ENCODE measurements around the gene RIC1.
"Not testable (repeated sequence)": the region's sequence is repeated elsewhere in the genome, so short reads cannot be mapped to it uniquely, and the experiment has no call there.

Gene RIC1, protein sequence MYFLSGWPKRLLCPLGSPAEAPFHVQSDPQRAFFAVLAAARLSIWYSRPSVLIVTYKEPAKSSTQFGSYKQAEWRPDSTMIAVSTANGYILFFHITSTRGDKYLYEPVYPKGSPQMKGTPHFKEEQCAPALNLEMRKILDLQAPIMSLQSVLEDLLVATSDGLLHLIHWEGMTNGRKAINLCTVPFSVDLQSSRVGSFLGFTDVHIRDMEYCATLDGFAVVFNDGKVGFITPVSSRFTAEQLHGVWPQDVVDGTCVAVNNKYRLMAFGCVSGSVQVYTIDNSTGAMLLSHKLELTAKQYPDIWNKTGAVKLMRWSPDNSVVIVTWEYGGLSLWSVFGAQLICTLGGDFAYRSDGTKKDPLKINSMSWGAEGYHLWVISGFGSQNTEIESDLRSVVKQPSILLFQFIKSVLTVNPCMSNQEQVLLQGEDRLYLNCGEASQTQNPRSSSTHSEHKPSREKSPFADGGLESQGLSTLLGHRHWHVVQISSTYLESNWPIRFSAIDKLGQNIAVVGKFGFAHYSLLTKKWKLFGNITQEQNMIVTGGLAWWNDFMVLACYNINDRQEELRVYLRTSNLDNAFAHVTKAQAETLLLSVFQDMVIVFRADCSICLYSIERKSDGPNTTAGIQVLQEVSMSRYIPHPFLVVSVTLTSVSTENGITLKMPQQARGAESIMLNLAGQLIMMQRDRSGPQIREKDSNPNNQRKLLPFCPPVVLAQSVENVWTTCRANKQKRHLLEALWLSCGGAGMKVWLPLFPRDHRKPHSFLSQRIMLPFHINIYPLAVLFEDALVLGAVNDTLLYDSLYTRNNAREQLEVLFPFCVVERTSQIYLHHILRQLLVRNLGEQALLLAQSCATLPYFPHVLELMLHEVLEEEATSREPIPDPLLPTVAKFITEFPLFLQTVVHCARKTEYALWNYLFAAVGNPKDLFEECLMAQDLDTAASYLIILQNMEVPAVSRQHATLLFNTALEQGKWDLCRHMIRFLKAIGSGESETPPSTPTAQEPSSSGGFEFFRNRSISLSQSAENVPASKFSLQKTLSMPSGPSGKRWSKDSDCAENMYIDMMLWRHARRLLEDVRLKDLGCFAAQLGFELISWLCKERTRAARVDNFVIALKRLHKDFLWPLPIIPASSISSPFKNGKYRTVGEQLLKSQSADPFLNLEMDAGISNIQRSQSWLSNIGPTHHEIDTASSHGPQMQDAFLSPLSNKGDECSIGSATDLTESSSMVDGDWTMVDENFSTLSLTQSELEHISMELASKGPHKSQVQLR (N-terminal part only)
- total RNA-seq = 60.8 reads per million, percentile 72 among the genes with 10 or more reads in this experiment

DNA sequence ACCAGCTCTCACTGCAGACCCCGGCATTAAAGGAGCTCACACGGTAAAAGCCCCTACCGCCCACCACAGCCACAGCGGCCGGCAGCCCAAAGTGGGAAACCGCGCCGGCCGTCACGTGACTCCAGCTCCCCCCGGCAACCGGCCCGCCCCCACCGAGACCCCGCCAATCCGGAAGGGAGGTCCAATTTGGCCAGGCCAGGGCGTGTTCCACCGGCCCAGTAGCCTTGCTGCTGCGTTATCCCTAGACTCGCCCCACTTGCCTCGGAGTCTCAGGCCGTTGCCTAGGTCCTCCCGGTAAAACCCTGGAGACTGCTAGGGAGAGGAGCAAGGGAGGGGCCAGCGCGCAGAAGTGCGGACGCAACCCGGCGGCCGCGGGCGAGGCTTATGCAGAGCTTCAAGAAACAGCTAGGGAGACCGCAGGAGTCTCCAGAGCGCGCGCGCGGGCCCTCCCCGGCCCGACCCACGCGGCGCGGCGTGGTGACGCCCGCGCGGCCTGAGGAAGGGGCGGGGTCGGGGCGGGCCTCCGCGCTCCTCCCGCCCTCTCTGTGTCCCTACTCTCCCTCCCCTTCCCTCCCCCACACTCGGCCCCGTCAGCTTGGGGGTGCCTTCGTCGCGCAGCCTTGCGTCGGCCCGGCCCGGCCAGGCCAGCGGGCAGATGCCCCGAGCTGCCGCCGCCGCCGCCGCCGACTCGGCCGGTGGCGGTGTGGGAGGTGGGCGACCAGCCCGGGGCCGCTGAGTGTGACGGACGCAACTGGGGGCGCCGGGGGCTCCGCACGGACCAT lies at the start of gene RIC1:
RIC1 (plus strand) TSS at position 578 of the 782 bp plus-strand sequence; CDS start at position 781, 203 bp downstream.
- DNase-seq = peak; percentile 80

DNA sequence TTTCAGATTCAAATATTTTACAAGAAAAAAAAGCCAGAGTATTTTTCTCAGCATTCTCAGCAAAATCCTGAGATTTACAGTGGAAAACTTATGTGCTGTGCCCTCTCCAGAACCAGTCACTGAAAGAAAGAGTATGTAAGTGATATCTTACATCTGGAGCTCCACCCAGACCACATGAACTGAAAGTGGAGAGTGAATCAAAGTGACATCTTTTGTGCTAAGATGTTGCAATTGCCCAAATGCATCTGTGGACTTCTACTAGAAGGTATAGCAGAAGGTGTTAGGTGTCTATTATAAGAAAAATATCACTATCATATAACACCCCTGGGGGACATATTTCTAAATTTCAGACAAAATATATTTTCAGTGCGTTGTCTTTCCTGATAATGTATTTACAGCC lies 49.0 kb upstream of the RIC1 start:
- DNase-seq = no peak

DNA sequence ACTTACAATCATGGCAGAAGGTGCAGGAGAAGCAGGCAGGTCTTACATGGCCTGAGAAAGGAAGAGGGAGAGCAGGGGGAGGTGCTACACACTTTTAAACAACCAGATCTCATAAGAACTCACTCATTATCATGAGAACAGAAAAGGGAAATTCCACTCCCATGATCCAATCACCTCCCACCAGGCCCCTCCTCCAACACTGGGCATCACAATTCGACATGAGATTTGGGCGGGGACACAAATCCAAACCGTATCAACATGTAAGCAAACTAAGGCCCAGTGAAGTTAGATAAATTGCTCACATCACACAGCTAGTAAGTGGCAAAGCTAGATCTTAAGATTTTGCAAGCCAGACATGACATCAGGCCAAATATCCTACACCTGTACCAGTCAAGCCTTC lies 48.3 kb upstream of the RIC1 start:
- DNase-seq = no peak

DNA sequence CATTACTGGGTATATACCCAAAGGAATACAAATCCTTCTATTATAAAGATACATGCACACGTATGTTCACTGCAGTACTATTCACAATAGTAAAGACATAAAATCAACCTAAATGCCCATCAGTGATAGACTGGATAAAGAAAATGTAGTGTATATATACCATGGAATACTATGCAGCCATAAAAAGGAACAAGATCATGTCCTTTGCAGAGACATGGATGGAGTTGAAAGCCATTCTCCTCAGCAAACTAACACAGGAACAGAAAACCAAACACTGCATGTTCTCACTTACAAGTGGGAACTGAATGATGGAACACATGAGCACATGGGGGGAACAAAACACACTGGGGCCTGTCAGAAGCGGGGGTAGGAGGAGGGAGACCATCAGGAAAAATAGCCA lies 47.2 kb upstream of the RIC1 start:
- not testable (repeated sequence) for DNase-seq

DNA sequence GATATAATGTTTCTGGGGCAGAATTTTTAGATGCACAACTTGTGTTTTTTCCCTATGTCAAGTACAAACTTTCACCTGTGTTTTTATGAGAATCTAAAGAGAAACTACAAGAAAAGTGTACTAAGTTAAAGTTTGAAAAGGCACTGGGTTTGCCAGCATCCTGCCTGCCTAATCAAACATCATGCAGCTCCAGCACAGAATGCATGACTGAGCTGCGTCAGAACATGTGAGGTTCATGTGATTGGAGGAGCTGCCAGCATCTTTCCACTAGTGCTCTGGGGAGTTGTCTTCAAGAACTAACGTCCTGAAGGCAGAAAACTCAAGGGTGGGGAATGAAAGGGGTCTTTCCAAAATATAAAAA lies 46.1 kb upstream of the RIC1 start:
- no peak for DNase-seq

DNA sequence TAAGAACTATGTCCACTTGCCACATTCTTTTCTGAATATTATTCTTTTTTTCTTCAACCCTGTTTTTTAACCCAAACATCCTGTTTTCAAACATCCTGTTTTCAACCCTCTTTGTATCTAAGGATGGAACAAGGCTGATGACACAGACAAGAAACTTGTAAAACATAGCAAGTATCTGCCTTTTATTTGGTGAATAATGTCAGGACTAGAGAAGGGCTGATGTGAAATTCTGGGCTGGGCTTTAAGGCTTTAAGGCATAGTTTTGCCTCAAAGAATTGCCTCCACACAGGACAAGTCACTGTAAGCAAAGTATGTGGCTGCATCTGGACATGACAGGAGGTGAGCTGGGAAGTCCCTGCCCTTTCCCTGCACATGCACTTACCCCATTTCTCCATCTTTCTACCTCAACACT lies 42.5 kb upstream of the RIC1 start:
- DNase-seq = no peak

DNA sequence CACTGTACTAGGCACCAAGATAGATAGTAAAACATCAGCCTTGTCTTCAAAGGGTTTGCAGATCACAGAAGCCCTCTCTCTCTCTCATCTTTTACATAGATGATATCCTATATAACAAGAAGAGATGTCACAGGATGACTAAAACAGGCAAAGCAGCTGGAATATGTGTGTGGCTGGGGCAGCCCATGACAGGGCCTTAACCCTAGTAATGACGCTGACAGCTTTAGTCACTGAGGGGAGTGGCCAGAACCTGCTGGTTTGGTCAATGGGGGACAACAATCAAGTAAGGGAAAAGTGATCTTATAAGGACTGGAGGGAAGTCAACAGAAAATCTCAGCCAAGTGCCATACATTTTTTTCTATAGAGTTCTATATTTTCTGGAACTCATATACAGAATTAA lies 41.9 kb upstream of the RIC1 start:
- no peak for DNase-seq

DNA sequence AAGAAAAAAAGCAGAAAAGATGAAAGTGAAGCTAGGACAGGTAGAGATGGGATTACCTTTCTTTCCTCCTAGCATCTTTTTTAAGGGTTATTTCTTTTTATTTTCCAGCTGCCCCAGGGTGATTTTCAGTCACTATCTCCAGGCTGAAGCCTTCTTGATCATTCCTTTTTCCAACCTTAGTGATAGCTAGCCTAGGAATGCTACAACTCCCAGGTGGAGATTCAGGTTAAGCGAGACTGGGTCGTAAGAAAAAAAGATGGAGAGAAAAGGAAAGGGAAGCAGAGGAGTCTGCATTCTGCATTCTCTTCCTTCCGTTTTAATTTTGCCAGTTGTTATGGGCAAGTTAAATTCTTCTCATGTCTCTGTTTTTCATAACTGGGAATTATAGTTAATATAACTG lies 36.7 kb upstream of the RIC1 start:
- DNase-seq = no peak

DNA sequence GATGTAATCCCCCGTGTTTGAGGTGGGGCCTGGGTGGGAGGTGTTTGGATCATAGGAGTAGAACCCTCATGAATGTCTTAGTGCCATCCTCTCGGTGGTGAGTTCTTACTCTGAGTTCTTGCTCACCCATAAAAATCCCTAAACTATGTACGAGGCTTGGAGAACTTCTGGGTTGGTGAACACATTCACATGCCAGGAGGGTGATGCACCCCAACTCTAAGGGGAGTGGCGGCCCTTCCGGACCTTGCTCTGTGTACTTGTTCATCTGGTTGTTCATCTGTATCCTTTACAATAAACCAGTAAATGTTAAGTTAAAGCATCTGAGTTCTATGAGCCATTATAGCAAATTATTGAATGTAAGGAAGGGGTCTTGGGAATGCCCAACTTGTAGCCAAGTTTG lies 36.0 kb upstream of the RIC1 start:
- no peak for DNase-seq

DNA sequence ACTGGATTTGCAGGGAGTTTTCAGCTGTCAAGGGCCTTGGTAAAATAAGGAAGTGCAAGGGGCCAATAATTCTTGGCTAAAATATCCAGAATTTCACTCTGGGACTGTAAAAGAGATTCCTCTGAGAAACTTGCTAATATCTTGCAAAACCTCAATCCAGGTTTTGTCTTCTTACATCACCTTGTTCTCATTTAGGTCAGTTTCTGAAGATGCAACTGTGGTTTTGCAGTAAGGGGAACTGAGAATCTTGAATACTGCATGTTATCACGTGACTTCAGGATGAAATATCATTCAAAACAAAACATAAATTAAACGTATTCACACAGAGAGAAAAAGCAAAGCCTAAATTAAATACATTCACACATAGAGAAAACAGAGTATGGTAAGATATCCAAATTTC lies 35.0 kb upstream of the RIC1 start:
- DNase-seq = no peak

DNA sequence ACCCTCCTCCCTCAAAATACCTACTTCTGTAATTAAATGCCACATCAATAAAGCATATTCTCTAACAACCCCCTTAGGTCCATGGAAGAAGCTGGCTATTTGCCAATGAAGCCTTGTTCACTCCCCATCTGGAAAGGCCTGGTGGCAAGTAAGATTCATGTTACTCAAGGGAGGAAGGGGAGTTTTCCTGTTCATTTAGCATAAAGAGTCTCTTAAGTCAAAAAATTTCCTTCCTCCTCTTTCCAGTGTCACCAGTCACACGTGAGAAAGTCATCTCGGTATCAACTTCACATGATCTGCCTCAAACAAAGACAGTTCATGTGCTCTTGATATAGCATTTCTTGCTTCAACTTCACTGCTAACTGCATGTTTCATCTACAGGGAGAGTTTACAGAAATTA lies 32.7 kb upstream of the RIC1 start:
- no peak for DNase-seq

DNA sequence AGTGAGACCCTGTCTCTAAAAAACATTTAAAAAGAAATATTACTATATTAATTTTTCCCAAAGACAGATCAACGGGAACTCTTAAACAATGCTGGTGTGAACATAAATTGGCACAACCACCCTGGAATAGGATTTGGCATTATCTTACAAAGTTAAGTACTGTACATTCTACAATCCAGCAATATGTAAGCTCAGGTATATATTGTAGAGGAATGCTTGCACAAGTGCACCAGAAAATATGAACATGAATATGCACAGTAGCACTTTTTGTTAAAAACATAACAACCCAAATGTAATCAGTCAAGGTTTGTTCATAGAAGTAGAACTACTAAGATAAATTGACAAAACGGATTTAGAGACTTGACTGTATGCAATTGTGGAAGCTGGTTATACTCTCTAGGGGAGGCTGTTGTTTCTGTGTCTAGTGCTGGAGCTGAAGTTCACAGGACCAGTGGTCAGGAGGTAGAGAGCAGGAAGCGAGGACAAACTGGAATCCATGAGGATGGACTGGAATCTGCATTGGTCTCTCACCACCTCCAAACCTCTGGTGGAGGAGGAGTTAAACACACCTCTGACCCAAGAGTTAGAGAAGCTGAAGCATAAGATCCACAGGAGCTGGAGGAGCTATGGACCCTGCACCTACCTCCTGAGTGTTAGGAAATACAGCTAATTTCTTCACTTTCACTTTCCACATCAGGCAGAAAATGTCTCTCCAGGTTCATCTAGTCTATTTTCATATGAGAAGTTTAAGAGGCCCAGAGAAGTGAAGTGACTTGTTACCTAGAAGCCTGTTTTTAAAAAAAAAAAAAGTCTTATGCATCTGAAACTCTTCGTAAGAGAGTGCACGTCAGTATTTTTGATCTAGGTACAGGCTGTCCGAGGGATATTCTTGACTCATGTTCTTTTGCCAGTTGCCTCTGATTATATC lies 20.3 kb upstream of the RIC1 start:
- DNase-seq = no peak

DNA sequence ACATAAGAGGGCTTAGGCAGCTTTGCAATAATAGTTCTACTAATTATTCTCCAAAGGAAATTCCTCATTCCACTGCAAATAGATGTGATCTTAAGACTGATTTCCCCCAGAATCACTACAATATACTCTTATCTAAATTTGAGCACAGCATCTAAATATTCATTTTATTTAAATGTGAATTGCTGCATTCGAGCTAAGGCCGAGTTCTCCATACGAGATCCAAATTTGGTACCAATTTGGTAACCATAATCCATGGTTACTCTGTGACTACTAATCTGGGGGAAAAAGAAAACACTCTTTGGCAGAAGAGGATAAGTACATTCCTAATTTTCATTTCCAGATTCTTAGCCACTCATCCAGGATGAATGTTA lies 19.7 kb upstream of the RIC1 start:
- no peak for DNase-seq

DNA sequence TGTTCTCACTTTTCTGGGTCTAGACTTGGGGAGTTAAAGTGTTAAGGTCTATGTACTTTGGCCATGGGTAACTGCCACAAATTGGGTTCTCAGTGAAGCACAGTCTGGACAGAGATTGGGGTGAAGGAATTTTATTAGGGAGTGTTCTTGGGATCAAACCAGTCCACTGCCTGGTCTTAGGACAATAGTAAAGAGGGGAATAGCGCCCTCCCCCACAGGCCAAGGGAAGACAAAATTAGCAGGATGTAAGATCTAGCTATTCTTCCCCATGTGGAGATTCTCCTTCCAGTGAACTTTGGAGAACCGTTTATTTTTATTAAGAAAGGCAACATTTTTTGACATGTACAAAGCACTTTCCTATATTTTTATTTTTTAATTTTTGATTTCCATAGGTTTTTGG lies 18.4 kb upstream of the RIC1 start:
- no peak for DNase-seq

DNA sequence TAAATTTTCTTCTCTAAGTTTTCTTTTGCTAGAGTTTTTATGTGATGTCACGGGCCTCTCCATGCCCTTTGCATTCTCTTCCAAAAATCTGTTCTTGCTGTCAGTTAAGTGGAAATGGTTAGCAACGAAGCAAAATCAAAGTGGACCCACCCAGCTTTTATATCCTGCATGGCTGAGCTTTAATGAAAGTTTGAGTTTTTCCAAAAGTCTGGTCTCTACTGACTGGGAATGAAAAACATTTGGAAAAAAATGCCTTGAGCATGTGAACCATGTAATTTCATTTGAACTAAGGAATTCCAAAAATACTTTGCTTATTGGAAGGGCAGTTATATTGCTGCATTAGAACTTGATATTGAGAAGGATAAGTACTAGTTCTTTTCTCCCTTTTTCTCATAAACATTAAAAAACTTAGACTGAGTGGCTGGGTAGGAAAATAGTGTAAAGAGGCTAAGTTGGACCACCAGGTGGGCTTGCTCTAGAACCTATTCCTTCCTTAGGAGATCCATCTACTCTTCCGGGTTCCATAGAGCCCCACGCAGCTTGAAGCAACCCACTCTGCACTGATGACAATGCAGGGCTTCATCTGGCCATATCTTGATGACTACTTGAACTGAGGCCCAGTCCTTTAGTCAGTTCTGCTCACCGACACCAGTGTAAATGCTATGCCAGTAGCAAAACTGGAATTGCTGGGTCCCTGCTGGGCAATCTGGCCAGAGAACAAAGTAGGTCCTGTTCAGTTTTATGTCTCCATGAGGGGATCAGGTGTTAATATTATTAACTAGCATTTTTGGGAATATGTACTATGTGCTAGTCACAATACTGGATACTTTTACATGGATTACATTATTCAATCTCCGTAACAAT lies 17.4 kb upstream of the RIC1 start:
- no peak for DNase-seq

DNA sequence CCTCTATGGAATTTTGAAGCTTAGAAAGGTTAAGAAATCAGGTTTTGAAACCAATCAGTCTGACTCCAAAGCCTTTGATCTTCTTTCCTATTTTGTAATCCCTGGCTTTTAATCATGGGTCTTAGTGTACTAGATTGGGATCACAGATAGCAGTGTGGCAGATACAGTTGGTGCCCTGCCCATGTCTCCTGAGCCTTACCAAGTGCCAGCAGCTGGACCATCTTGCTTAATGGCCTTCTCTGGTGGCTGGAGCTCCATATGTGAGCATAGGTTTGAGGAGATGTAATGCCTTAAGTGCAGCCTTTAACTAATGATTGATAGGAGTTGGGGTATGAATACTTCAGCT lies 16.7 kb upstream of the RIC1 start:
- no peak for DNase-seq

DNA sequence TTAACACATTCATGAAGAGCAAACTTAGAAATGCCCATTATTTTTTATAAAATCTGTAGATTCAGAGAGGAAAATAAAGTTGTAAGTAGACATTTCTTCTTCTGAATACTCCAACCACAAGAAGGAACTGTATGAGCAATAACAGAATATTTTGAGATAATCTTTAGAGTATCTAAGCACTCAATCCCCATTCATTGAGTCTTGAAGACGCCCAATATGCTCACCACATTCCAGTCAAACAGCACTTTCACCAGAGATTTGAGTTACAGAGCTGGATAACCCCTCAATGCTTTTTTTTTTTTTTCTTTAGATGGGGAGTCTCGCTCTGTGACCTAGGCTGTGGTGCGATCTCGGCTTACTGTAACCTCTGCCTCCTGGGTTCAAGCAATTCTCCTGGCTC lies 14.7 kb upstream of the RIC1 start:
- no peak for DNase-seq

DNA sequence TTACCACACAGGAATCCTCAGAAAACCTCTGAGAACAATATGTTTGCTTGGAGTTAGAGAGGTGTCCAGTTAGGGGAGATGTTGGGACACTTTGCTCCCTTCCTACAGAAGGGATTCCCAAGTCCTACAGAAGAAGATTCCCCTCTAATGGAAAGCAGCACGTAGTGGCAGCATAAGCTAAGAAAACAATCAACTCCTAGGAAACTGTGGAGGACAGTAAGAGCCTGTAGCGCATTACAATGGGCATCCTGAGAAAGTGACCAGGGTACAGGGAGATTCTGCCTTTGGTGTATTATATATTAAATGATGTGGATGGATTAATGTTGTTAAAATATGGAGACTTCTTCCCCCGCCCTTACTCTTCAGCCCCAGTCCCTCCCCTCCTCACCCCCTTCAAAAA lies 13.9 kb upstream of the RIC1 start:
- no peak for DNase-seq

DNA sequence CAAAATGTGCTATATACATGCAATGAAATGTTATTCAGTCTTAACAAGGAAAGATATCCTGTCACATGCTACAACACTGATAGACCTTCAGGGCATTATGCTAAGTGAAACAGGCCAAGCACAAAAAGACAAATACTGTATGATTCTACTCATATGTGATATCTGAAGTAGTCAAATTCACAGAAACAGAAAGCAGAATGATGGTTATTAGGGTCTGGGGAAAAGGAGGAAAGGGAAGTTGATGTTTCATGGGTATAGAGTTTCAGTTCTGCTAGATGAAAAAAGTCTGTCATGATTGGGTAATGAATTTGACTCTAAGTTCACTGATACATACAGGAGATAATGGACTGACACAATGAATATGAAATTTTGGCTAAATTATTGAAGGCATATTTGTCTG lies 11.2 kb upstream of the RIC1 start:
- no peak for DNase-seq

DNA sequence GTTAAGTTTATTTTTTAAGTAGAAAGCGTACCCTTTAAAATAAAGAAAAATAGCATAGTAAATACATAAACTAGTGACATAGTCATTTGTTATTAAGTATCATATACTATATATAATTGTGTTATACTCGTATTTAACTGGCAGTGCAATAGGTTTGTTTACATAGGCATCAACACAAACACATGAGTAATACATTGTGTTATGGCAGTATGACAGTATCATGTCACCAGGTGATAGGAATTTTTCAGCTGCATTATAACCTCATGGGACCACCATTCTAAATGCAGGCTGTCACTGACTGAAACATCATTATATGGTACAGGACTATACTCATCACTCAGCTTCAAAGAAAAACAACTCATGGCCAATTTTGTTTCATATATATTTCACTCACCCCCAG lies 8.4 kb upstream of the RIC1 start:
- DNase-seq = no peak

Measured in effector CD4-positive, alpha-beta T cell (primary cell).